ENCODE measurements around the gene KCNH1. TPM values are rescaled to one million over a fixed set of nuclear protein-coding genes. Genes with fewer than 3 reads are reported as not detected.

Gene KCNH1
- total and polyA plus RNA-seq, 7 donors: 0.10 to 0.22 (median 0.17) TPM

- DNase-seq (no peak), ATAC-seq (no peak)
- H3K27ac ChIP-seq: no peak overlapping the region
- no peaks in the 10 kb centered on the region for H3K4me1 ChIP-seq
- H3K36me3 ChIP-seq (ENCODE audit: insufficient read depth in 1 of 2, low read depth in 1 of 2): no peaks in the 10 kb centered on the region
- no peaks in the 10 kb centered on the region for H3K9me3 ChIP-seq
- peaks cover 0 to 4% (median 0%) of the 10 kb centered on the region in 3 donors for H3K27me3 ChIP-seq (ENCODE audit: insufficient read depth in 3 of 3, low read length in 2 of 3)
- 82 to 84% (median 84%) methylated on average over 4 of the region's 4 CpGs for WGBS, 3 donors
- no peak overlapping the region for H3K4me3 ChIP-seq
- intact Hi-C loops (cut with DNase I): no loop called here
- TF ChIP-seq CTCF (IDR thresholded peaks at IDR 0.05): no peak
These were observed 217.4 kb downstream of the KCNH1 start for GRCh38 chr1:210916548-210916947.

GRCh38 chr1:210915890-210916507, 217.9 kb downstream of the KCNH1 start:
- intact Hi-C loops (cut with DNase I): no loop called here
- ATAC-seq: peak in 1 of 4 donors; percentile 61
- Histone ChIP-seq H3K36me3 (ENCODE audit: insufficient read depth in 1 of 2, low read depth in 1 of 2) (no peaks in the 10 kb centered on the region), H3K9me3 (no peaks in the 10 kb centered on the region), H3K4me3 (no peak overlapping the region), H3K27me3 (ENCODE audit: insufficient read depth in 3 of 3, low read length in 2 of 3) (peaks cover 0 to 4% (median 0%) of the 10 kb centered on the region in 3 donors), H3K4me1 (no peaks in the 10 kb centered on the region), H3K27ac (no peak overlapping the region)
- WGBS, 3 donors: 31 to 54% (median 43%) methylated on average over 6 of the region's 6 CpGs
- DNase-seq: no peak
- no peak for TF ChIP-seq CTCF (IDR thresholded peaks at IDR 0.05)

- intact Hi-C loops (cut with DNase I): no loop called here
These were observed 221.2 kb downstream of the KCNH1 start for GRCh38 chr1:210912752-210913151.

GRCh38 chr1:210910020-210910575, 223.8 kb downstream of the KCNH1 start:
- no peak for TF ChIP-seq CTCF (IDR thresholded peaks at IDR 0.05)
- no peak overlapping the region for H3K27ac ChIP-seq
- peak in 2 of 4 donors; percentile 27 to 39 for ATAC-seq

More at GRCh38 chr1:210912752-210913151, 221.2 kb downstream of the KCNH1 start:
- ATAC-seq (no peak), DNase-seq (no peak)
- no peak for TF ChIP-seq CTCF (IDR thresholded peaks at IDR 0.05)
- Histone ChIP-seq H3K36me3 (ENCODE audit: insufficient read depth in 1 of 2, low read depth in 1 of 2) (no peaks in the 10 kb centered on the region), H3K4me3 (no peak overlapping the region), H3K9me3 (no peaks in the 10 kb centered on the region), H3K27me3 (ENCODE audit: insufficient read depth in 3 of 3, low read length in 2 of 3) (peaks cover 0 to 4% (median 0%) of the 10 kb centered on the region in 3 donors), H3K4me1 (no peaks in the 10 kb centered on the region), H3K27ac (no peak overlapping the region)
- 77 to 79% (median 77%) methylated on average over 2 of the region's 2 CpGs for WGBS, 3 donors

More at GRCh38 chr1:210910020-210910575, 223.8 kb downstream of the KCNH1 start:
- Histone ChIP-seq H3K9me3 (no peaks in the 10 kb centered on the region), H3K4me3 (no peak overlapping the region), H3K4me1 (no peaks in the 10 kb centered on the region), H3K36me3 (ENCODE audit: insufficient read depth in 1 of 2, low read depth in 1 of 2) (no peaks in the 10 kb centered on the region), H3K27me3 (ENCODE audit: insufficient read depth in 3 of 3, low read length in 2 of 3) (peaks cover 0 to 4% (median 0%) of the 10 kb centered on the region in 3 donors)
- WGBS, 3 donors: 28 to 51% (median 28%) methylated on average over 2 of the region's 2 CpGs
- no peak for DNase-seq
- intact Hi-C loops (cut with DNase I): no loop called here

All from psoas muscle (tissue), 8 donors.